ENCODE results near the gene UPB1.

The UPB1 gene

DNA sequence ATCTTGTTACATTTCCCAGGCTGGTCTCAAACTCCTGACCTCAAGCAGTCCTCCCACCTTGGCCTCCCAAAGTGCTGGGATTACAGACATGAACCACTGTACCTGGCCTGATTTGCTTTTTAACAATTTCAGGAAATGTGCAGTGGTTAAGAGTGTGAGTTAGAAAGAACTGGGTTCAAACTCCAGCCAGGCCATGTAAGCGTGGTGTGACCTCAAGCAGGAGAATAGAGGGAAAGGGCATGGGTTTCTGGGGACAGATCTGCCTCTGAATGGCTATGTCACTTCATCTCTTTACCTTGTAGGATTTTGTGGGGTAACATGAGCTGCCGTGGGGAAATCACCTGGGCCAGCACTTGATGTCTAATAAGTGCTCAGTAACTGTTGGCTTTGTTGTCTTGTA lies 69.9 kb downstream of the UPB1 start:
- no peak for DNase-seq (ENCODE audit: low spot score)

DNA sequence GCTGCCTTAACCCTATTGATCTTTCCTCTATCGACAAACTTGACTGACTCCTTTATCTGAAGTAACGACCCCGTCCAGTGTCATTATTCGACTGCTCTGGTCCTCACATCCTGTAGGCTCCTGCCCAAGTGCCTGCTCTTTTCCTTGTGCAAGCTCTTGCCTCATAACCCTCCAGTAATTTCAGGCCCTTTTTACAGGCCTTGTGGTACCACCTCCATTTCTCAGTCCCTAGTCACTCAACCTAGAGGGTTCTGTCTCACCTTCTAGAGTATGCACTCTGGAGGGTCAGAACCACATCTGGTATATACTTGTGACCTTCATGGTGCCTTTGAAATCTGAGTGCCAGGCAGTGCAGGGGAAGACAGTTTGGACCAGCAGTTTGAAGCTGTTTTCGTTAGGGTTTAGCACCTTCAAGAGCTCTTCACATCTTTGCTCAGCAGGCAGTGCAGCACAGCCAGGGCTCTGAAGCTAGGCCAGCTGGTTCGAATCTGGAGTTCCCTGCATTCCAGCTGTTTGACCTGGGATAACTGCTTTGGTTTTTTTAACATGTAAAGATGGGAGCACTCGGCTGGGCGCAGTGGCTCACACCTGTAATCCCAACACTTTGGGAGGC lies 71.9 kb downstream of the UPB1 start:
- no peak for DNase-seq (ENCODE audit: low spot score)

DNA sequence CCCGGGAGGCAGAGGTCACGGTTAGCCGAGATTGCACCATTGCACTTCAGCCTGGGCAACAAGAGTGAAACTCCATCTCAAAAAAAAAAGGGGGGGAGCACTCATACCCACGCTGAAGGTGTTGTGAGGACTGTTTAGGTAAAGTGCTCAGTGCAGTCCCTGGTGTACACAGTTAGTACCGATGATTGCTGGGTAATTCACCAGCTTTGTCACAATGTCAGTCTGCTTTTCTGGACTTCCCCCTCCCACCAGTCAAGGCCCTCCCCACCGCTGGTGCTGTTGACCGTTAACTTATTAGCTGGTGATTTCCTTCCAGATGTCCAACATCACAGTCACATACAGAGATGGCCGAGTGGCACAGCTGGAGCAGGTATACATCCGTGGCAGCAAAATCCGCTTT lies 72.5 kb downstream of the UPB1 start:
- DNase-seq (ENCODE audit: low spot score) = no peak

DNA sequence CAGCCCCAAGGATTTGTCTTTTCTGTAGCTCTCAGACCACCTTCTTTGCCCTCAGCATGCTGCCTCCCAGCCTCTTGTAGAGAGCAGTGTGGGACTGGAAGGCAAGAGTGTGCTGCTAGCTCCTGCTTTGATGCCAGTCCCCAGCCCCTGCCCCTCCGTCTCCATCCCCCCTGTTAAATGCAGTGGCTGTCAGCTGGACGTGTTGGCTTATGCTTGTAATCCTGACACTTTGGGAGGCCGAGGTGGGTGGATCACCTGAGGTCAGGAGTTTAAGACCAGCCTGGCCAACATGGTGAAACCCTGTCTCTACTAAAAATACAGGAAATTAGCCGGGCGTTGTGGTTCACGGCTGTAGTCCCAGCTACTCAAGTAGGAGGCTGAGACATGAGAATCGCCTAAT lies 76.1 kb downstream of the UPB1 start:
- DNase-seq (ENCODE audit: low spot score) = no peak

DNA sequence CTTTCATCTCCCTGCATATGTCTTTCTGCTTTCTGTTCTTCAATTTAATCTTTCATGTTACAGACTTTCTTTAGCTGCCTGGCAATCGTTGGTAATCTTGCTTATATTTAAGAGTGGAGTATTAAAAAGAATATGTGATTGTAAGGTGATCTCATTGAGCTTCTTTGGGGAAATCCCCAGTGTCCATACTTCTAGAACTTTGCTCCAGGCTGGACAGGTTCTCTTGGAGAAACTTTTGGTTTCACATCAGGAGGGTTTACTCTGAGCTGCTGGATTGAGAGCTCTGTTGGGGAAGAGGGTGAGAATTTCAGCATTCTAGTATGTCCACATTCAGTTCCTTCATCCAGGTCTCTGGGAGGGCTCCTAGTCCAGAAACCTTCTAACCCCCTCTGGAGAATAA lies 81.6 kb downstream of the UPB1 start:
- DNase-seq (ENCODE audit: low spot score) = no peak
